ENCODE data around the gene NIT2.

NIT2 gene

DNA sequence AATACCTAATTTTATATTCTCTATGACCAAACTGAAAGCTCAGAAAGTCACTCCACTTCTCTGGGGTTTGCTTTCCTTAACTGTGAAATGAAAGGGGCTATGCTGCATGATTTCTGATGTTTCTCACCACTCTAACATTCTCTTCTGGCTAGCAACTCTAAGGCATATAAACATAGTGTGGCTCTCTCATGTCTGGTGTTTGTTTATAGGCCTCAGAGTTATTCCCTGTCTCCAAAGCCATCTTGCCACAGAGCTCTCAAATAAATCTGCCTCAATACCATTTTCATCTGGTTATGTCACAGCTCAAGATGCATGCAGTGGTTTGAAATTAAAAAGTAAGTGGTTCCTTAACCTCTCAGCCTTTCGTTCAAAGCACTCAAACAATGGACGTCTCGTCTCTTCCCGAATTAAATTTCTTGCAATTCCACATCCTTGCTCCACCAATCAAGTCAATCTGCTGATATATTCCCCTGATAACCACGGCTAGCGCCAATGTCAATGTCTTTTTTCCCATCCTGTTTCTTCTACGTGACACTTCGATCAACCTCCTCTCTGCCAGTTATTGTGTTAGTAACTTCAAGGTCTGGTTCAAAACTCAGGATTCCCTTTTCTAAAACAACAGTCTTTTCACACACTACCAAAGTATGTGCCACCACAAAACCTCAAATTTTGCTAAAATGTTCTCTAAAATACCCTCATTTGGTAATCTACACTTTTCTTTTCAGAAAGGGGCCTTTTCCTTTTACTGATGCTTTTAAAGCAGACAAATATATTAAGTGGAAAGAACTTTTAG is 50.4 kb downstream of the NIT2 start:
- TF ChIP-seq, protein P1, sequence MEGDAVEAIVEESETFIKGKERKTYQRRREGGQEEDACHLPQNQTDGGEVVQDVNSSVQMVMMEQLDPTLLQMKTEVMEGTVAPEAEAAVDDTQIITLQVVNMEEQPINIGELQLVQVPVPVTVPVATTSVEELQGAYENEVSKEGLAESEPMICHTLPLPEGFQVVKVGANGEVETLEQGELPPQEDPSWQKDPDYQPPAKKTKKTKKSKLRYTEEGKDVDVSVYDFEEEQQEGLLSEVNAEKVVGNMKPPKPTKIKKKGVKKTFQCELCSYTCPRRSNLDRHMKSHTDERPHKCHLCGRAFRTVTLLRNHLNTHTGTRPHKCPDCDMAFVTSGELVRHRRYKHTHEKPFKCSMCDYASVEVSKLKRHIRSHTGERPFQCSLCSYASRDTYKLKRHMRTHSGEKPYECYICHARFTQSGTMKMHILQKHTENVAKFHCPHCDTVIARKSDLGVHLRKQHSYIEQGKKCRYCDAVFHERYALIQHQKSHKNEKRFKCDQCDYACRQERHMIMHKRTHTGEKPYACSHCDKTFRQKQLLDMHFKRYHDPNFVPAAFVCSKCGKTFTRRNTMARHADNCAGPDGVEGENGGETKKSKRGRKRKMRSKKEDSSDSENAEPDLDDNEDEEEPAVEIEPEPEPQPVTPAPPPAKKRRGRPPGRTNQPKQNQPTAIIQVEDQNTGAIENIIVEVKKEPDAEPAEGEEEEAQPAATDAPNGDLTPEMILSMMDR (IDR thresholded peaks at IDR 0.05; ENCODE audit: extremely low read depth, insufficient read depth, missing control alignments) = no peak
- no peak for DNase-seq (ENCODE audit: low spot score)
- in situ Hi-C loops (cut with MboI; ENCODE audit: low pct_unique_long_range_greater_than_20kb, low sequenced_read_pairs, unreplicated experiment) = no loop called here

DNA sequence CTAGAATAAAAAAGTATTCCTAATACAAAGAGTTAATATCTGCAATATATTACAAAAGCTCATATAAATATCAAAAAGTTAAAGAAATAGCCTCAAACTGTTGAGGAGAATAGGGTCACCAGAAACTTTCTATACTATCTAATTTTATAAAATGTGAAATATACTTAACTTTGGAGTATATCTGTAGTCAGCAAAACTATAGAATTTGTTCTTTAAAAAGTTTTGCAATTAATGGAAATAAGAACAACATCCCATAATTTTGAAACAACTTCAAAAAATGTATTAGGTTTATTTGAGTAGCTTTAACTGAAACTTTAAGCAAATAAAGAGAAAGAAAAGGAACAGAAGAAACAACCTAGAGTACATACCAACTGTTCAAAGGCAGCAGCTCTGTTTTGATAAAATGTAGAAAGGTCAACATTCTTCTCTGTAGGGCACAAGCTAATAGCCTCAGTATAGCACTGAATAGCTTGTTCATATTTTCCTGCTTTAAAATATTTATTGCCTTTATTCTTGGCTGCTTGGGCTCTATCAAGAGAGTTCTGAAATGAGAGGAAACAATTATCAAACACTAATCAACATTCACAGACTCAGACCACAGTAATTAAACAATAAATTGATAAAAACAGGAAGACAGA is 52.0 kb downstream of the NIT2 start:
- in situ Hi-C loops (cut with MboI; ENCODE audit: low pct_unique_long_range_greater_than_20kb, low sequenced_read_pairs, unreplicated experiment) = no loop called here
- DNase-seq (ENCODE audit: low spot score) = no peak
- TF ChIP-seq, protein P1 (IDR thresholded peaks at IDR 0.05; ENCODE audit: extremely low read depth, insufficient read depth, missing control alignments) = no peak

DNA sequence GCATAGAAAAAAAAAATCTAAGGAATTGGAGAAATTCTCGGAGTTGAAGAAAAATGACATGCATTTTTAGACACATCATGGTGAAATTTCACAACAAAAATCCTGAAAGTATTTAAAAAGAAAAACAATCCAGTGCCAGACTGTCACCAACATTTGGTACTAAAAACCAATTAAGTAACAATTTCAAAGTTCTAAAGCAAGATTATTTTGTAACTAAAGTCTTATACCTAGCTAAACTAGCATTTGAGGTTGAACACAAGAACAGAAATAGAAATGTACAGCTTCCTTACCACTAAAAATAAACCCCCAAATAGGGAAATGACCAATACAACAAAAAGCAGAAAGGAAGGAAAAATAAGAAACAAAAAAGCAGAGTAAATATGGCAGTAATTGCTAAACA is 54.5 kb downstream of the NIT2 start:
- TF ChIP-seq, protein P1 (IDR thresholded peaks at IDR 0.05; ENCODE audit: extremely low read depth, insufficient read depth, missing control alignments) = no peak
- DNase-seq (ENCODE audit: low spot score) = no peak
- in situ Hi-C loops (cut with MboI; ENCODE audit: low pct_unique_long_range_greater_than_20kb, low sequenced_read_pairs, unreplicated experiment) = no loop called here

DNA sequence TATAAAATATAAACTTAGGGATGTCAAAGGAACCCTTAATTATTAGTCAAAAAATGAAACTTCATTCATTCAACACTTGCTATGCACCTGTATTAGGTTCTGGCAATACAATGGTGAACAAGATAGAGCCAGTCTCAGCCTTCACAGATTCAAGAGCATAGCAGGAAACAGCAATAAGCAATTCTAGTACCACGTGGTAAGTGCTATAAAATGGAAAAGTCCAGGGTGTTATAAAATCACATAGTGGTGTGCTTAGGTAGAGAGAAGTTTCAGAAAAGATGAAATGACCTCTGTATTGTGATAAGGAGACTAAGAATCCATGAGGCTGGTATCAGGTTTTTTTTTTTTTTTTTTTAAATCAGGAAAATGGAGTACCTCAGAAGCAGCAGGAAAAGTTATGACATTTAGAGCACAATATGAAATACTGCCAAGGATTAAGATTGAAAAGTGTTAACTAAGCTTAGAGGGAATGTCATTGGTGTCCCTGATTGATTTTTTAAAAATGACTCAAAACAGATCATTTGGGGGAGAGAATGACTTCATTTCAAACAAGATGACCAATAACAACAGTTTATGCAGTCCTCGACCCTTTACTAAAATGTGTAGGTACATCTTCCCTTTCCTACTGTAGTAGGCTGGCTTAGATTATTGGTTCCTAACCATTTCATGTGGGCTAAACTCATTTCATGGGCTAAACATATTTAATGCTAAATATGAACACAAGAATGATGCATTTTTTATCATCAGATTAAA is 61.3 kb downstream of the NIT2 start:
- peak; percentile 23 for DNase-seq (ENCODE audit: low spot score)
- TF ChIP-seq, protein P1 (IDR thresholded peaks at IDR 0.05; ENCODE audit: extremely low read depth, insufficient read depth, missing control alignments) = no peak
- in situ Hi-C loops (cut with MboI; ENCODE audit: low pct_unique_long_range_greater_than_20kb, low sequenced_read_pairs, unreplicated experiment) = no loop called here

DNA sequence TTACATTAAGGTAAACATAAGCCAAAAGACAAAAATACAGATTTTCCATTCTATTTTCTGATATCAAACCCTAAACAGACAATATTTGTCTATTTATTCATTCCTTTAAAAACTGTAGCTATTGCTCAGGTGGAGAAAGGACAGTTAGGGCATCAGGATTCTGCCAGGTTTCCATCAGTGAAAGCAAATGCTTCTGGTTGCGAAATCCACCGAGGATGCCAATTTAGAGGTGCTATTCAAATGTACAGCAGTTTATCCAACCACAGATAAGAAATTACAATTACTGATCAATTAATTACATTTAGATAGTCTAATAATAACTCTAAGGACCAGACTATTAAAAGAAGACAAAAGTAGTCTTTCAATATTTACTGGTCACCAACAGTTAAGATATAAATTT is 62.4 kb downstream of the NIT2 start:
- in situ Hi-C loops (cut with MboI; ENCODE audit: low pct_unique_long_range_greater_than_20kb, low sequenced_read_pairs, unreplicated experiment) = no loop called here
- no peak for DNase-seq (ENCODE audit: low spot score)

More for the DNA sequence above, 62.4 kb downstream of the NIT2 start:
- TF ChIP-seq, protein P1 (IDR thresholded peaks at IDR 0.05; ENCODE audit: extremely low read depth, insufficient read depth, missing control alignments) = no peak

All from GM13977 (cell line).